ENCODE data around the gene OSBPL7.
A peak's percentile ranks its signal among the peaks of the same experiment; 100 is the strongest.

Gene OSBPL7

GRCh38 chr17:47829870-47830269 lies 8.3 kb upstream of the OSBPL7 start:
- no peak for DNase-seq (ENCODE audit: low read depth, low spot score)

GRCh38 chr17:47823519-47823918 lies 1.9 kb upstream of the OSBPL7 start:
- no peak for DNase-seq (ENCODE audit: low read depth, low spot score)

- DNase-seq (ENCODE audit: low read depth, low spot score), result no peak
These were observed 1.2 kb upstream of the OSBPL7 start for GRCh38 chr17:47822785-47823184.

GRCh38 chr17:47821031-47821423 lies 567 bp downstream of the OSBPL7 start:
- no peak for DNase-seq (ENCODE audit: low read depth, low spot score)

GRCh38 chr17:47820033-47820789 lies 1.4 kb downstream of the OSBPL7 start:
- DNase-seq (ENCODE audit: low read depth, low spot score), result no peak

GRCh38 chr17:47819475-47819874 lies 2.1 kb downstream of the OSBPL7 start:
- DNase-seq (ENCODE audit: low read depth, low spot score), result no peak

GRCh38 chr17:47818002-47818695 lies 3.4 kb downstream of the OSBPL7 start:
- DNase-seq (ENCODE audit: low read depth, low spot score), result no peak

- DNase-seq (ENCODE audit: low read depth, low spot score), result no peak
These were observed 4.6 kb downstream of the OSBPL7 start for GRCh38 chr17:47816947-47817346.

- no peak for DNase-seq (ENCODE audit: low read depth, low spot score)
These were observed 5.4 kb downstream of the OSBPL7 start for GRCh38 chr17:47816111-47816735.

- no peak for DNase-seq (ENCODE audit: low read depth, low spot score)
These were observed 6.3 kb downstream of the OSBPL7 start for GRCh38 chr17:47815106-47815918.

GRCh38 chr17:47813512-47814031 lies 8.0 kb downstream of the OSBPL7 start:
- no peak for DNase-seq (ENCODE audit: low read depth, low spot score)

- no peak for DNase-seq (ENCODE audit: low read depth, low spot score)
These were observed 8.5 kb downstream of the OSBPL7 start for GRCh38 chr17:47813077-47813476.

- no peak for DNase-seq (ENCODE audit: low read depth, low spot score)
These were observed 9.3 kb downstream of the OSBPL7 start for GRCh38 chr17:47812146-47812920.

GRCh38 chr17:47811709-47812108 lies 9.9 kb downstream of the OSBPL7 start:
- DNase-seq (ENCODE audit: low read depth, low spot score), result peak; percentile 46

GRCh38 chr17:47810901-47811635 lies 10.5 kb downstream of the OSBPL7 start:
- DNase-seq (ENCODE audit: low read depth, low spot score), result peak; percentile 21

- DNase-seq (ENCODE audit: low read depth, low spot score), result peak; percentile 94
These were observed 11.3 kb downstream of the OSBPL7 start for GRCh38 chr17:47810200-47810821.

- DNase-seq (ENCODE audit: low read depth, low spot score), result no peak
These were observed 12.6 kb downstream of the OSBPL7 start for GRCh38 chr17:47808830-47809480.

- no peak for DNase-seq (ENCODE audit: low read depth, low spot score)
These were observed 13.4 kb downstream of the OSBPL7 start for GRCh38 chr17:47808036-47808829.

Measured in astrocyte of the hippocampus (primary cell).